HepG2 (cell line): Measurements from ENCODE around the gene PHKA2. TPM values are rescaled to one million over a fixed set of nuclear protein-coding genes. Genes with fewer than 3 reads are reported as not detected.

Experiments used
- ARID2 ChIP-seq: sonication (generic); formaldehyde crosslinking; IDR thresholded peaks from 2 replicates; pipeline ENCODE4 v1.8.1; 2022; ENCODE audit warnings: mild to moderate bottlenecking, missing genetic modification reagents, borderline replicate concordance
- CREM ChIP-seq, 2 experiments: sonication (generic) in 1 of 2; formaldehyde crosslinking in 1 of 2; IDR thresholded peaks; 2 replicates each; pipeline versions ENCODE4 v1.4.0 to v1.6.1; 2016 to 2020; ENCODE audit warnings: antibody characterized with exemption in 1 of 2, mild to moderate bottlenecking in 1 of 2, missing genetic modification reagents in 1 of 2
- DNMT3B ChIP-seq: conservative IDR thresholded peaks from 2 replicates; pipeline ENCODE4 v1.6.1; 2016; ENCODE audit warnings: missing biosample characterization, control low read depth
- E2F1 ChIP-seq: sonication (generic); formaldehyde crosslinking; IDR thresholded peaks from 2 replicates; pipeline ENCODE4 v1.5.0; 2020; ENCODE audit warnings: missing genetic modification reagents
- GZF1 ChIP-seq: sonication (generic); formaldehyde crosslinking; IDR thresholded peaks from 2 replicates; pipeline ENCODE4 v1.5.1; 2020; ENCODE audit warnings: mild to moderate bottlenecking, missing genetic modification reagents
- MBD4 ChIP-seq: IDR thresholded peaks from 2 replicates; pipeline ENCODE4 v1.6.1; 2012; ENCODE audit warnings: low read length, inconsistent platforms, borderline replicate concordance
- NFE2L2 ChIP-seq: fragments of 150-350 bp; IDR thresholded peaks from 2 replicates; pipeline ENCODE4 v1.6.1; 2014; ENCODE audit warnings: low read length
- NR2F2 ChIP-seq: IDR thresholded peaks from 2 replicates; pipeline ENCODE4 v1.6.1; 2012; ENCODE audit warnings: low read depth, inconsistent platforms, borderline replicate concordance
- RBAK ChIP-seq: sonication (generic); formaldehyde crosslinking; IDR thresholded peaks from 2 replicates; pipeline ENCODE4 v1.5.1; 2020; ENCODE audit warnings: mild to moderate bottlenecking, missing genetic modification reagents
- TCF12 ChIP-seq, 2 experiments: fragments of 450-650 bp in 1 of 2; sonication (generic) in 1 of 2; formaldehyde crosslinking in 1 of 2; IDR thresholded peaks; 2 replicates each; pipeline versions ENCODE4 v1.6.1 to v1.8.0; 2017 to 2022; ENCODE audit warnings: antibody characterized with exemption in 1 of 2, mild to moderate bottlenecking in 1 of 2, missing genetic modification reagents in 1 of 2, moderate library complexity in 1 of 2
- ZBTB37 ChIP-seq: sonication (generic); formaldehyde crosslinking; IDR thresholded peaks from 2 replicates; pipeline ENCODE4 v1.4.0; 2020; ENCODE audit warnings: mild to moderate bottlenecking, missing genetic modification reagents
- ZFX ChIP-seq: sonication (generic); formaldehyde crosslinking; IDR thresholded peaks from 2 replicates; pipeline ENCODE4 v1.4.0; 2020; ENCODE audit warnings: mild to moderate bottlenecking, low read depth, missing genetic modification reagents, moderate library complexity
- ZNF121 ChIP-seq: sonication (generic); formaldehyde crosslinking; IDR thresholded peaks from 2 replicates; pipeline ENCODE4 v1.5.0; 2020; ENCODE audit warnings: mild to moderate bottlenecking, missing genetic modification reagents
- ZNF138 ChIP-seq: sonication (generic); formaldehyde crosslinking; IDR thresholded peaks from 2 replicates; pipeline ENCODE4 v1.5.0; 2020; ENCODE audit warnings: mild to moderate bottlenecking, low read depth, missing genetic modification reagents
- ZNF17 ChIP-seq: sonication (generic); formaldehyde crosslinking; IDR thresholded peaks from 2 replicates; pipeline ENCODE4 v1.5.0; 2020; ENCODE audit warnings: mild to moderate bottlenecking, missing genetic modification reagents
- ZNF30 ChIP-seq: sonication (generic); formaldehyde crosslinking; IDR thresholded peaks from 2 replicates; pipeline ENCODE4 v1.5.0; 2020; ENCODE audit warnings: mild to moderate bottlenecking, missing genetic modification reagents
- ZNF317 ChIP-seq: sonication (generic); formaldehyde crosslinking; IDR thresholded peaks from 2 replicates; pipeline ENCODE4 v1.5.0; 2020; ENCODE audit warnings: mild to moderate bottlenecking, missing genetic modification reagents
- ZNF501 ChIP-seq: sonication (generic); formaldehyde crosslinking; IDR thresholded peaks from 2 replicates; pipeline ENCODE4 v1.5.1; 2020; ENCODE audit warnings: mild to moderate bottlenecking, moderate library complexity, missing genetic modification reagents
- ZNF563 ChIP-seq: sonication (generic); formaldehyde crosslinking; IDR thresholded peaks from 2 replicates; pipeline ENCODE4 v1.8.0; 2022; ENCODE audit warnings: mild to moderate bottlenecking, moderate library complexity, missing genetic modification reagents
- ZNF615 ChIP-seq: sonication (generic); formaldehyde crosslinking; IDR thresholded peaks from 2 replicates; pipeline ENCODE4 v1.5.0; 2020; ENCODE audit warnings: mild to moderate bottlenecking, missing genetic modification reagents, borderline replicate concordance
- ZNF670 ChIP-seq: sonication (generic); formaldehyde crosslinking; IDR thresholded peaks from 2 replicates; pipeline ENCODE4 v1.8.0; 2022; ENCODE audit warnings: mild to moderate bottlenecking, missing genetic modification reagents, borderline replicate concordance
- ZNF724P ChIP-seq: sonication (generic); formaldehyde crosslinking; IDR thresholded peaks from 2 replicates; pipeline ENCODE4 v1.8.0; 2022; ENCODE audit warnings: missing genetic modification reagents, borderline replicate concordance
- ZNF75D ChIP-seq: sonication (generic); formaldehyde crosslinking; IDR thresholded peaks from 2 replicates; pipeline ENCODE4 v1.8.1; 2023; ENCODE audit warnings: missing genetic modification reagents, mild to moderate bottlenecking, borderline replicate concordance
- ZNF770 ChIP-seq: sonication (generic); formaldehyde crosslinking; IDR thresholded peaks from 2 replicates; pipeline ENCODE4 v1.5.0; 2020; ENCODE audit warnings: mild to moderate bottlenecking, missing genetic modification reagents
- ZSCAN31 ChIP-seq: sonication (generic); formaldehyde crosslinking; IDR thresholded peaks from 2 replicates; pipeline ENCODE4 v1.5.0; 2020; ENCODE audit warnings: low read depth, mild to moderate bottlenecking, missing genetic modification reagents
- polyA plus RNA-seq, 8 experiments: library from polyadenylated mRNA; depleted of rRNA in 3 of 8; stranded (reverse) in 7 of 8; unstranded in 1 of 8; fragments of >200 nt; fragmentation: Illumina TruSeq in 4 of 8; extraction: Trizol in 4 of 8; gene quantifications; 2 replicates each; pipeline versions ENCODE4 v1.2.1 to v1.2.3, GENCODE V29; 2011 to 2016; ENCODE audit warnings: low read depth in 4 of 8, missing spikeins in 1 of 8, mixed read lengths in 1 of 8; ENCODE audit not compliant: insufficient read depth in 1 of 8
- total RNA-seq, 5 experiments: library from RNA; depleted of rRNA; stranded (reverse); fragments of >200 nt; fragmentation: Illumina TruSeq; extraction: Trizol; gene quantifications; 2 replicates each; pipeline ENCODE4 v1.2.3, GENCODE V29; 2016; ENCODE audit warnings: low read depth in 1 of 5

Gene PHKA2
- total and polyA plus RNA-seq, 2 of the 13 experiments (the other 11 are each of a cell fraction or from before 2014, with no cell fraction given) = 20.5 to 273 TPM

- TF ChIP-seq ZBTB37 (CRISPR knock-in tag) (no peak), GZF1 (no peak), NFE2L2 (no peak), ZFX (peak; percentile 76), E2F1 (CRISPR knock-in tag) (no peak), ZNF121 (CRISPR knock-in tag) (no peak), ZNF615 (CRISPR knock-in tag) (no peak), ZNF670 (no peak; the same call in 1 of the 2 replicates), ZSCAN31 (CRISPR knock-in tag) (no peak), ZNF317 (CRISPR knock-in tag) (no peak), ZNF75D (CRISPR knock-in tag) (no peak), ZNF138 (no peak), ZNF501 (peak; percentile 54; the same call in 1 of the 2 replicates), RBAK (CRISPR knock-in tag) (no peak), NR2F2 (no peak), DNMT3B (CRISPR knock-in tag) (no peak), MBD4 (no peak), CREM (IDR thresholded peaks at IDR 0.05) (0 out of 2 replicates have a peak, but pooled peaks have one; percentile 19), CREM (CRISPR knock-in tag; IDR thresholded peaks at IDR 0.05) (no peak), ZNF563 (CRISPR knock-in tag) (0 out of 2 replicates have a peak, but pooled peaks have one; percentile 17), TCF12 (IDR thresholded peaks at IDR 0.05) (no peak), TCF12 (CRISPR knock-in tag; IDR thresholded peaks at IDR 0.05) (0 out of 2 replicates have a peak, but pooled peaks have one; percentile 34), ZNF724P (CRISPR knock-in tag) (no peak), ZNF30 (no peak), ARID2 (CRISPR knock-in tag) (no peak), ZNF17 (CRISPR knock-in tag) (no peak), ZNF770 (CRISPR knock-in tag) (0 out of 2 replicates have a peak, but pooled peaks have one; percentile 31)
Observed at GRCh38 chrX:18984381-18985185, 669 bp upstream of the PHKA2 start (continued).
